CD8-positive, alpha-beta memory T cell (primary cell): ENCODE measurements around the gene VPS52. TPM values are rescaled to one million over a fixed set of nuclear protein-coding genes. Genes with fewer than 3 reads are reported as not detected.

Experiments
- CTCF ChIA-PET: fragments of 350-600 bp; sonication (Branson Sonifier 250); formaldehyde crosslinking; loops from one replicate; lab custom pipeline; 2021; ENCODE audit warnings: antibody characterized with exemption; lab: Charles Lee
- POLR2A ChIA-PET: fragments of 350-600 bp; sonication (Branson Sonifier 250); formaldehyde crosslinking; loops from one replicate; lab custom pipeline; 2021; ENCODE audit warnings: antibody characterized with exemption; lab: Charles Lee
- DNase-seq, 5 donors: peaks; one replicate each; pipeline versions ENCODE4 v3.0.0 to v3.0.0-alpha.2; 2020 to 2022; ENCODE audit warnings: mixed read lengths in 1 of 5
- H3K27ac ChIP-seq: one replicate; pipeline ENCODE4 v1.7.0; 2013; ENCODE audit warnings: low read depth, mild to moderate bottlenecking, low read length, moderate library complexity
- H3K27me3 ChIP-seq: 2 replicates; pipeline ENCODE4 v1.7.0; 2013; ENCODE audit warnings: low read length, mild to moderate bottlenecking; ENCODE audit not compliant: insufficient read depth, poor library complexity, severe bottlenecking
- H3K36me3 ChIP-seq: 2 replicates; pipeline ENCODE4 v1.7.0; 2013; ENCODE audit warnings: mild to moderate bottlenecking, low read length, moderate library complexity; ENCODE audit not compliant: insufficient read depth
- H3K4me1 ChIP-seq: 2 replicates; pipeline ENCODE4 v1.7.0; 2013; ENCODE audit warnings: mild to moderate bottlenecking, low read length, moderate library complexity; ENCODE audit not compliant: insufficient read depth
- H3K4me3 ChIP-seq: 2 replicates; pipeline ENCODE4 v1.7.0; 2013; ENCODE audit warnings: mild to moderate bottlenecking, low read length
- H3K9me3 ChIP-seq: 2 replicates; pipeline ENCODE4 v1.7.0; 2013; ENCODE audit warnings: mild to moderate bottlenecking, low read length
- H3K27ac Mint-ChIP-seq, 8 donors: one replicate each; pipeline ENCODE4 v1.8.0; 2020 to 2021; ENCODE audit warnings: mixed read lengths in 8 of 8, mild to moderate bottlenecking in 6 of 8, inconsistent platforms in 3 of 8, moderate library complexity in 3 of 8
- H3K27me3 Mint-ChIP-seq, 2 donors: one replicate each; pipeline ENCODE4 v1.8.0; 2020 to 2021; ENCODE audit warnings: mixed read lengths in 2 of 2, mild to moderate bottlenecking in 1 of 2, moderate library complexity in 1 of 2
- H3K36me3 Mint-ChIP-seq, 3 donors: one replicate each; pipeline ENCODE4 v1.8.0; 2020 to 2021; ENCODE audit warnings: mixed read lengths in 3 of 3, inconsistent platforms in 1 of 3, mild to moderate bottlenecking in 1 of 3
- H3K4me1 Mint-ChIP-seq, 3 donors: one replicate each; pipeline ENCODE4 v1.8.0; 2020 to 2021; ENCODE audit warnings: mixed read lengths in 3 of 3, inconsistent platforms in 1 of 3, mild to moderate bottlenecking in 1 of 3
- H3K4me3 Mint-ChIP-seq, 7 donors: one replicate each; pipeline ENCODE4 v1.8.0; 2020 to 2021; ENCODE audit warnings: mixed read lengths in 7 of 7, mild to moderate bottlenecking in 6 of 7, moderate library complexity in 4 of 7, inconsistent platforms in 2 of 7
- H3K9me3 Mint-ChIP-seq, 5 donors: one replicate each; pipeline ENCODE4 v1.8.0; 2020 to 2022; ENCODE audit warnings: mixed read lengths in 5 of 5, mild to moderate bottlenecking in 3 of 5, moderate library complexity in 2 of 5, inconsistent platforms in 1 of 5
- polyA plus RNA-seq: library from polyadenylated mRNA; unstranded; fragments of 300-500 nt; fragmentation: Illumina TruSeq; gene quantifications from one replicate; pipeline ENCODE4 v1.2.3, GENCODE V29; 2021
- total RNA-seq, 2 experiments: library from RNA; stranded (reverse); gene quantifications; one replicate each; pipeline ENCODE4 v1.2.3, GENCODE V29; 2021

Gene VPS52
- total and polyA plus RNA-seq, 3 experiments from 2014 or later, result 13.4 to 58.5 (median 57.2) TPM

GRCh38 chr6:33313105-33313708 is 41.5 kb upstream of the VPS52 start:
- H3K36me3 Mint-ChIP-seq, result peaks cover 4 to 57% (median 9%) of the 10 kb centered on the region in 3 donors

GRCh38 chr6:33312361-33313104 is 40.9 kb upstream of the VPS52 start:
- peaks cover 14% of the 10 kb centered on the region for H3K36me3 ChIP-seq

More at GRCh38 chr6:33313105-33313708, 41.5 kb upstream of the VPS52 start:
- Mint-ChIP-seq H3K4me1 (peaks cover 54 to 73% (median 60%) of the 10 kb centered on the region in 3 donors), H3K27me3 (peaks cover 0 to 3% of the 10 kb centered on the region in 2 donors), H3K9me3 (no peaks in the 10 kb centered on the region), H3K4me3 (peak overlapping the region; percentile 95 to 100 (median 98)), H3K27ac (peak overlapping the region; percentile 95 to 100 (median 99))
- H3K27me3 ChIP-seq, result no peaks in the 10 kb centered on the region
- H3K9me3 ChIP-seq, result no peaks in the 10 kb centered on the region
- peaks cover 39% of the 10 kb centered on the region for H3K4me1 ChIP-seq
- peak in 2 of 5 donors; percentile 51 to 63 for DNase-seq
- CTCF ChIA-PET, result interaction anchor here (0.8 to 2.8 kb wide), 9 partner anchors 11 to 77 kb away, joined by 3 to 23 read pairs (median 8); partner anchors contain the start of genes B3GALT4, PFDN6, RGL2 and WDR46
- POLR2A ChIA-PET, result interaction anchor here (0.7 to 2.5 kb wide), 7 partner anchors 14 to 308 kb away, joined by 3 to 35 read pairs (median 4); partner anchors contain the start of genes B3GALT4, ITPR3, PFDN6 and RGL2
- H3K36me3 ChIP-seq, result peaks cover 14% of the 10 kb centered on the region
- H3K4me3 ChIP-seq, result peak overlapping the region; percentile 87
- peak overlapping the region; percentile 98 for H3K27ac ChIP-seq

GRCh38 chr6:33306356-33306755 is 34.7 kb upstream of the VPS52 start:
- Mint-ChIP-seq H3K27me3 (no peaks in the 10 kb centered on the region), H3K9me3 (no peaks in the 10 kb centered on the region), H3K4me3 (peak overlapping the region in 2 of 7 donors; percentile 38 to 52), H3K4me1 (peaks cover 34 to 54% (median 41%) of the 10 kb centered on the region in 3 donors), H3K27ac (peak overlapping the region in 7 of 8 donors; percentile 43 to 82 (median 65)), H3K36me3 (peaks cover 4 to 75% (median 16%) of the 10 kb centered on the region in 3 donors)
- ChIA-PET POLR2A (interaction anchor here (0.7 kb wide), 1 partner anchor 103 kb away, joined by 4 read pairs; no protein-coding TSS in a partner anchor), CTCF (no interaction called here)
- Histone ChIP-seq H3K4me3 (no peak overlapping the region), H3K4me1 (peaks cover 20% of the 10 kb centered on the region), H3K27ac (no peak overlapping the region), H3K27me3 (no peaks in the 10 kb centered on the region), H3K36me3 (peaks cover 35% of the 10 kb centered on the region), H3K9me3 (no peaks in the 10 kb centered on the region)
- DNase-seq, result no peak

More at GRCh38 chr6:33312361-33313104, 40.9 kb upstream of the VPS52 start:
- Mint-ChIP-seq H3K9me3 (no peaks in the 10 kb centered on the region), H3K27me3 (no peaks in the 10 kb centered on the region), H3K4me1 (peaks cover 52 to 72% (median 60%) of the 10 kb centered on the region in 3 donors), H3K27ac (peak overlapping the region; percentile 95 to 100 (median 99)), H3K36me3 (peaks cover 4 to 56% (median 9%) of the 10 kb centered on the region in 3 donors), H3K4me3 (peak overlapping the region; percentile 95 to 100 (median 98))
- peaks cover 37% of the 10 kb centered on the region for H3K4me1 ChIP-seq
- ChIA-PET POLR2A (interaction anchor here (0.5 to 2.5 kb wide), 8 partner anchors 11 to 309 kb away, joined by 3 to 35 read pairs (median 4); partner anchors contain the start of genes B3GALT4, ITPR3, PFDN6 and RGL2), CTCF (interaction anchor here (0.8 to 2.8 kb wide), 11 partner anchors 10 to 78 kb away, joined by 3 to 23 read pairs (median 6); partner anchors contain the start of genes B3GALT4, PFDN6, RGL2 and WDR46)
- H3K9me3 ChIP-seq, result no peaks in the 10 kb centered on the region
- peak overlapping the region; percentile 98 for H3K27ac ChIP-seq
- no peaks in the 10 kb centered on the region for H3K27me3 ChIP-seq
- H3K4me3 ChIP-seq, result peak overlapping the region; percentile 87
- peak; percentile 76 to 91 (median 81) for DNase-seq

- H3K27me3 Mint-ChIP-seq, result peaks cover 0 to under 1% of the 10 kb centered on the region in 2 donors
- Histone ChIP-seq H3K36me3 (peaks cover 35% of the 10 kb centered on the region), H3K27me3 (no peaks in the 10 kb centered on the region), H3K4me3 (no peak overlapping the region), H3K4me1 (peaks cover 20% of the 10 kb centered on the region), H3K9me3 (no peaks in the 10 kb centered on the region), H3K27ac (no peak overlapping the region)
- H3K4me3 Mint-ChIP-seq, result no peak overlapping the region
- H3K36me3 Mint-ChIP-seq, result peaks cover 4 to 73% (median 15%) of the 10 kb centered on the region in 3 donors
- H3K9me3 Mint-ChIP-seq, result no peaks in the 10 kb centered on the region
- peaks cover 33 to 53% (median 41%) of the 10 kb centered on the region in 3 donors for H3K4me1 Mint-ChIP-seq
- ChIA-PET CTCF (no interaction called here), POLR2A (no interaction called here)
- peak overlapping the region in 7 of 8 donors; percentile 33 to 76 (median 63) for H3K27ac Mint-ChIP-seq
- no peak for DNase-seq
Measured at GRCh38 chr6:33305052-33305451, 33.4 kb upstream of the VPS52 start.

- CTCF ChIA-PET, result interaction anchor here (1.8 kb wide), 1 partner anchor 14 kb away, joined by 5 read pairs; the partner anchor contains the start of gene ZBTB22
- no peaks in the 10 kb centered on the region for H3K27me3 ChIP-seq
- H3K4me3 Mint-ChIP-seq, result no peak overlapping the region
- H3K36me3 Mint-ChIP-seq, result peaks cover 4 to 76% (median 16%) of the 10 kb centered on the region in 3 donors
- peaks cover 41 to 59% (median 49%) of the 10 kb centered on the region in 3 donors for H3K4me1 Mint-ChIP-seq
- H3K4me3 ChIP-seq, result no peak overlapping the region
- no peak for DNase-seq
- POLR2A ChIA-PET, result no interaction called here
- H3K9me3 Mint-ChIP-seq, result no peaks in the 10 kb centered on the region
- peaks cover 26% of the 10 kb centered on the region for H3K4me1 ChIP-seq
- peak overlapping the region in 2 of 8 donors; percentile 19 to 50 for H3K27ac Mint-ChIP-seq
- peaks cover 0 to 4% of the 10 kb centered on the region in 2 donors for H3K27me3 Mint-ChIP-seq
- H3K36me3 ChIP-seq, result peaks cover 35% of the 10 kb centered on the region
- no peaks in the 10 kb centered on the region for H3K9me3 ChIP-seq
- H3K27ac ChIP-seq, result no peak overlapping the region
Measured at GRCh38 chr6:33304216-33304615, 32.5 kb upstream of the VPS52 start.

- ChIA-PET POLR2A (interaction anchor here (1.3 kb wide), 1 partner anchor 10 kb away, joined by 23 read pairs; no protein-coding TSS in a partner anchor), CTCF (interaction anchor here (0.9 to 3.9 kb wide), 4 partner anchors 11 to 43 kb away, joined by 3 to 35 read pairs (median 6); partner anchors contain the start of genes B3GALT4, PFDN6 and WDR46)
- H3K4me1 ChIP-seq, result peaks cover 31% of the 10 kb centered on the region
- no peak for DNase-seq
- Mint-ChIP-seq H3K4me1 (peaks cover 40 to 57% (median 40%) of the 10 kb centered on the region in 3 donors), H3K36me3 (peaks cover 0 to 67% (median 8%) of the 10 kb centered on the region in 3 donors), H3K4me3 (peak overlapping the region in 3 of 7 donors; percentile 14 to 99 (median 70)), H3K27ac (peak overlapping the region in 3 of 8 donors; percentile 72 to 96 (median 82)), H3K27me3 (peaks cover 0 to 5% of the 10 kb centered on the region in 2 donors), H3K9me3 (no peaks in the 10 kb centered on the region)
- no peaks in the 10 kb centered on the region for H3K27me3 ChIP-seq
- no peak overlapping the region for H3K4me3 ChIP-seq
- peaks cover 33% of the 10 kb centered on the region for H3K36me3 ChIP-seq
- no peaks in the 10 kb centered on the region for H3K9me3 ChIP-seq
- no peak overlapping the region for H3K27ac ChIP-seq
Measured at GRCh38 chr6:33301877-33302276, 30.2 kb upstream of the VPS52 start.

- peaks cover 18% of the 10 kb centered on the region for H3K36me3 ChIP-seq
- no peaks in the 10 kb centered on the region for H3K27me3 ChIP-seq
- H3K4me3 ChIP-seq, result peak overlapping the region; percentile 99
- peak; percentile 88 to 95 (median 90) for DNase-seq
- peak overlapping the region; percentile 98 to 100 (median 99) for H3K4me3 Mint-ChIP-seq
- no peaks in the 10 kb centered on the region for H3K9me3 ChIP-seq
- H3K27ac Mint-ChIP-seq, result peak overlapping the region; percentile 94 to 100 (median 99)
- H3K27ac ChIP-seq, result peak overlapping the region; percentile 89
- no peaks in the 10 kb centered on the region for H3K9me3 Mint-ChIP-seq
- peaks cover 0 to 5% of the 10 kb centered on the region in 2 donors for H3K27me3 Mint-ChIP-seq
- H3K36me3 Mint-ChIP-seq, result peaks cover 0 to 68% (median 9%) of the 10 kb centered on the region in 3 donors
- ChIA-PET CTCF (interaction anchor here (0.6 to 4.2 kb wide), 18 partner anchors 9 to 127 kb away, joined by 3 to 35 read pairs (median 4); partner anchors contain the start of genes B3GALT4, PFDN6, RPS18 and VPS52), POLR2A (interaction anchor here (0.5 to 2.7 kb wide), 13 partner anchors 10 to 678 kb away, joined by 3 to 30 read pairs (median 9); partner anchors contain the start of genes B3GALT4, PFDN6, RING1 and RPS18)
- peaks cover 34 to 52% (median 36%) of the 10 kb centered on the region in 3 donors for H3K4me1 Mint-ChIP-seq
- peaks cover 11% of the 10 kb centered on the region for H3K4me1 ChIP-seq
Measured at GRCh38 chr6:33299237-33299944, 27.7 kb upstream of the VPS52 start.
